ENCODE data around the gene ANKIB1.
"Not testable (repeated sequence)": the region's sequence is repeated elsewhere in the genome, so short reads cannot be mapped to it uniquely, and the experiment has no call there.

Gene ANKIB1

DNA sequence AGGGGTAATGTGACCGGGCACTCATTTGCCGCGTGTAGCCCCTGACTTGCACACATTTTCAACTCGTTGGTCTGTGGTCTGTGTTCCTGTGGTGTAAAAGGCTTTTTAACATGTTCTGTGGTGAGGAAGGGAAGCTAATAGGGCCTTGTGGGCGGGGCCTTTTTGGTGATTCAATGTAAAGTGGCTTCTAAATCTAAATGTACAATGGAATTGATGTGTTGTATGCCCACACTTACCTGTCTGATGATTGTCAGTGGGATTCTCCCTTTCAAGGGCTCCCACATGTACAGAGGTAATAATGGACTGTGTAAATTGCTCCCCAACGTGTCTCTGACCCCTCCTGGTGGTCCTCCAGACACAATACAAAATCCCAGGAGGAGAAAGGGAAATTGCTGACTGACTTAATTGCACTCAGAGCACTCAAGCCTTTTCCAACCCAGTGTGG is 158.4 kb downstream of the ANKIB1 start:
- DNase-seq, result no peak

DNA sequence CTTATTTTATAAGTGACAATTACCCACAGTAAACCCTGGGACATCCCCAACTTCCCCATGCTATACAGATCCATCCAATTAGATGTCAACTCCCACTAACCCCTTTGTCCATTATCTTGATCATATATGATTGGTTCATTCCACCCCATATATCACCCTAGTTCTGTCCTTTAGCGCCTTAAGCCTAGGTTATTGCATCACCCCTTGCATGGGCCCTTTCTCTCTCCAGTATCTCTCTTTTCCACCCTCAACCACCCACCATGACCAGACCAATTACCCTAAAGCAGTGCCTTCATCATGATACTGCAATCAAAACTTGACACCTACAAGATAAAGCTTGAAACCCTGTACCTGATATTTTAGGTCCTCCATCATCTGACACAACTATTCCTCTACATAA is 163.6 kb downstream of the ANKIB1 start:
- no peak for DNase-seq

DNA sequence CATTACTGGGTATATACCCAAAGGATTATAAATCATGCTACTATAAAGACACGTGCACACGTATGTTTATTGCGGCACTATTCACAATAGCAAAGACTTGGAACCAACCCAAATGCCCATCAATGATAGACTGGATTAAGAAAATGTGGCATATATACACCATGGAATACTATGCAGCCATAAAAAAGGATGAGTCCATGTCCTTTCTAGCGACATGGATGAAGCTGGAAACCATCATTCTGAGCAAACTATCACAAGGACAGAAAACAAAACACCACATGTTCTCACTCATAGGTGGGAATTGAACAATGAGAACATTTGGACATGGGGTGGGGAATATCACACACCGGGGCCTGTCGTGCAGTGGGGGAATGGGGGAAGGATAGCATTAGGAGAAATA is 164.4 kb downstream of the ANKIB1 start:
- not testable (repeated sequence) for DNase-seq

DNA sequence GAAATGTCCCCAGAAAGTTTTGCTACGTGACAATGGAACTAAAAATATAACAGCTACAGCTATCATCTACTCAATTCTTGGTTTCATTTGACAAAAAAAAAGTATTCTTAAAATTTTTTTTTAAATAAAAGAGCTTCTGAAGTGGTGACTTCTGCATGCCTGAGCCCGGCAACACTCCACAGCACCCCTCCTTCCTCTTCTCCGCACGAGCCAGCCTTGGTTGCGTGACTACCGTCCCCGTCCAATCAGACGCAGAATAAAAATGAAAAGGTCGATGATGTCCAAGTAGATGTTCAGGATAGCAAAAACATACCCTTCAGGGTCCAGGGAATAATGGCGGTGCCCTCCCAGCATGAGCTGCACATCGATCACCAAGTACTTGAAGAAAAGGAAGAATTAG is 167.0 kb downstream of the ANKIB1 start:
- DNase-seq, result no peak

DNA sequence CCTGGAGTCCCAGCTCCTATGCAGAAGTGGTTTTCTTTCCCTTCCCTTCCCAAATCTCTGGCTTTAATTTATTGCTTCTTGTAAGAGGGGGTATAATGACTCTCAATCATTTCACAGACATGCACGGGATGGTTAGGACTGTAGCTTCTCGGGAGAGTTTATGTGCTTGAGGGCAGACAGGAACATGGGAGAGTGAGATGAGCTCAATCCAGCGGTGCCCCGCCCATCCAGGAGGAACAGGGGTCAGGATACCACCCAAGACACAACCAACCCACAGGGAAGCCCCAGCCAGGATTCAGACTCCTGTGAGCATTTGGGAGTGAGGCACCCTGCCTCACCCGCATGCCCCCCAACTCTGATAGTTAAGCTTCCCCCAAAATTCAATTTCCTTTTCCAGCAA is 167.8 kb downstream of the ANKIB1 start:
- no peak for DNase-seq

DNA sequence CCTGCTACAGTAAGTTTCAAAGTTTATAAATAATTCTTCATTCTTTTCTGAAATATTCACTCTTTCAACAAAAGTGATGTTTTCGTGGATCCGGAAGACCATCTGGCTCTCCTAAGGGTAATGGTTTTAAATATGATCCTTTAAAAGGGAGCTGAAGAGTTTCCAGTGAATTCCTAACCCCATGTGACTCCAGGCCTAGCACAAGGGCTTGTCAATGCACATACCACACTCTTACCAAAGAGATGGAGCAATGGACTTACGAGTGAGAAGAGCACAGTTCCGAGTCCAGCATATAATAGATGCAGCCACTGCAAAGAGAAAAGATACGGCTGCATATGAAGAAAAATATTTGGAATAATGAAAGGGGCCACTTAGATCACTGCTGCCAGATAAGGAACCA is 169.5 kb downstream of the ANKIB1 start:
- no peak for DNase-seq

DNA sequence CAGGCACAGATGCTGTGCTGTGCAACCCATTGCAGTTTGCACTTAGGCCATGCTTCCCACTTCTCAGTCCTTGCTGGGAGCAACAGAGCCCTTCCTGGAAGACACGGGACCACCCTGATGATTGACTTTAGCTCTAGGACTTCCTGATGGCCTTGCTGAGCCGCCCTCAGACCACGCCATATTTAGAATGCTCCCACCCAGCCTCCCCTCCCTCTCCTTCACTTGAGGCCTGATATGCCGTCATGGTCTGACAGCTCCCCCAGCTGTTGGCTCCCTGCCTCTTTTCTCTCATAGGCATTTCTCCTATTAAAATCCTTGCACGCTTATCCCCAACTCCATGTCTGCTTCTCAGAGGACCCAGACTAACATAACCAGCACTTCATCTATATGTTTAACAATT is 172.1 kb downstream of the ANKIB1 start:
- DNase-seq, result no peak

DNA sequence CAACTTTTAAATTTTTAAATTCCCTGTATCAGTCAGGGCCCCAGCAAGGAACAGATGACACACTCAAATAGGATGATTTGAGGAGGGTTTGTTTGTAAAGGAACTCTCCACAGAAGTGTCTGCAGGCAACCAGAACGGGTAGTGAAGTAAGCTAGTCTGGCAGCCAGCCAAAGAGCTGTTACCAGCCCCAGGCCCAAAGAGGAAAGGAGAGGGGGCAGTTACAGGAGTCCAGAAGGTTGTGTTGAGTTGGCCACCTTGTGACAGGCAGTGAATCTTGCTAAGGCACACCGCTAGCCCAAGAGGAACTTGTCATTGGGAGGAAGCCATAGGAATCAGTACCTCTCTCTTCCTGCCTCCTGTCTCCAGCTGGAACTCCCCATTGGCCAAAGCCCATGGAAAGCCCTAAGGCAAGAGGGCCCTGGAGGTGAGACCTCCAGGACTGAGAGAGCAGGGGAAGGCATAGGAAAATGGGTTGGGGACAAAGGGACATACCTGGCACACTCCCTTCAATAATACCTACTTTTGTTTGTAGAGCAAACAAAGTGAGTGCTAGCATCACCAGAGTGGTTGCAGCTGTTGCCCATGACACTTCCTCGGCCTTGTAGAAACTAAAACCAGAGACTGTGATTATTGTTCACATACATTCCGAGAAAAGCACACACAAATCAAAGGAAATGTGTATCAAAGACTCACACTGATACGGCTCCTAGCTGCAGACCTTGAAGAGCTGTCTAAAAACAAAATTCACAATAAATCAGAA is 176.1 kb downstream of the ANKIB1 start:
- no peak for DNase-seq

DNA sequence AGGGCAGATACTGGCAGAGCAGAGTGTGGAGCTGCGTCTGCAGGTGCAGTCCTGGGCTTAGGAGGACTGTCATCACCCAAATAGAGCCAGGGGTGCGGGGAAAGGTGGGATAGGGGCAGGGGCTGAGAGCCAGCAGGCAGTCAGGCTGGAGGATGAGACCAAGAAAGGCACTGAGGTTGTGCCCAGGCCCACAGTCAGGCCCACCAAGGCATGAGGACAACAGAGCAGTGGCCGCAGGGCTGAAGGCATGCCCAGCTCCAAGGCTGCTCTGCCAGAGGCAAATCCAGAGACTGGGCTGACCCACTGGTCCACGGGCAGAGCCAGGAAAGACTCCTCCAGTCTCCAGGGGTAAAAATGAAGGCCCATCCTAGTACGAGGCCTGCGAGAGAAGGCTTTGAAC is 177.2 kb downstream of the ANKIB1 start:
- no peak for DNase-seq

DNA sequence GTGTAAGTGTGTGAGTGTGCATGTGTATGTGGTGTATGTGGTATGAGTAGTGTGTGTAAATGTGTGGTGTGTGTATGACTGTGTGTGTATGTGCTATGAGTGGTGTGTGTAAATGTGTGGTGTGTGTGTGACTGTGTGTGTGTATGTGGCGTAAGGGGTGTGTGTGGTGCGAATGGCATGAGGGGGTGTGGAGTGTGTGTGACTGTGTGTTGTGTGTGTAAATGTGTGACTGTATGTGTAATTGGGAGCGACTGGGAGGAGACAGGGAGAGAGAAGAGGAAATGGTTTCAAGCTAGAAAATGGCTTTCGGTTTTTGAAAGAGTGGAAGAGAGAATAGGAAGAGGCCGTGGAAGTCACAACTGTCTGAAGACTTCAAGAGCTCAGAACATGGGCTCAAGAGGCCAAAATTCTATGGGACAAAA is 177.9 kb downstream of the ANKIB1 start:
- peak; percentile 19 to 24 for DNase-seq

DNA sequence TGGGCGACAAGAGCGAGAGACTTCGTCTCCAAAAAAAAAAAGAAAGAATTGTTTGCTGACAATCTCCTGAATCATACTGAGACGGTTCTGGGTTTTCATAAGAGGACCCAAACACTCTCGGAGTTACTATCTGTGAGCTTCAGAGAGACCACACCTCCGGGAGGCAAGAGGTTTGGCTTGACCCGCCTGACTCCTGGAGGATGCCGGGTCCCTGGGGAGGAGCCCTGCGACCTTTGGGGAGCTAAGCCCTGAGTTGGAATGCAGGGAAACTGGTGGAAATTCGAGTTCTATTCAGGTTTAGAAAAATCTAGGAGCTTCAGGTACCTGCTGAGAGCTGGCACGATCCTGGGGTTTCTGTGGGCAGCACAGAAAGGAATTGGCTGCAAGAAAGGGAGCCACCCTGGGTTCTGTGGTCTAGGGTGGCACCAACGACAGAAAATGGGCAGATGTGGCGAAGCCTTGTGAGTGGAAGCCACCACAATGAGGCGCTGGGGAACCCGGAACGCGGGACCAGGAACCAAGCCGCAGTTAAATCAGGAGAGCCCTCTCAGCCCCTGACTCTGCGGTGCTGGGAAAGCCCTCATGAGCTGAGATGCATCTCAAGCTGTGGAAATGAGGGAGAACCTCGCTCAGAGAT is 179.7 kb downstream of the ANKIB1 start:
- peak; percentile 18 to 40 for DNase-seq

DNA sequence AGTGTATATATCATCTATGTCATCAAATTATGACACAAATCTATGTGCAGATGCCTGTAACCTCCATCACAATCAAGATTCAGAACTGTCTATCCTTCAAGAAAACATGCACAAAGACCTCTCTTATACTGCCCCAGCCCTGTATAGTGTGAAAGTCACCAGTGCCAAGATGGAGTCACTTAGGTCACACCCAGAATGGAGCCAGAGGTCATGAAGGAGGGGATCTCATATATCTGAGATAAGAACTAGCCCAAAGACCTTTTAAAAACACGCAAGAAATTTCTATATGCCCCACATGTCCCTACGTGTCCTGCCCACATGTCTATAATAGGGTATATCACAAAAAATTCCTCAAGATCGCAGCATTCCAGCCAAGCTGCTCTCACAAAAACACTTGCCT is 181.4 kb downstream of the ANKIB1 start:
- DNase-seq, result no peak

DNA sequence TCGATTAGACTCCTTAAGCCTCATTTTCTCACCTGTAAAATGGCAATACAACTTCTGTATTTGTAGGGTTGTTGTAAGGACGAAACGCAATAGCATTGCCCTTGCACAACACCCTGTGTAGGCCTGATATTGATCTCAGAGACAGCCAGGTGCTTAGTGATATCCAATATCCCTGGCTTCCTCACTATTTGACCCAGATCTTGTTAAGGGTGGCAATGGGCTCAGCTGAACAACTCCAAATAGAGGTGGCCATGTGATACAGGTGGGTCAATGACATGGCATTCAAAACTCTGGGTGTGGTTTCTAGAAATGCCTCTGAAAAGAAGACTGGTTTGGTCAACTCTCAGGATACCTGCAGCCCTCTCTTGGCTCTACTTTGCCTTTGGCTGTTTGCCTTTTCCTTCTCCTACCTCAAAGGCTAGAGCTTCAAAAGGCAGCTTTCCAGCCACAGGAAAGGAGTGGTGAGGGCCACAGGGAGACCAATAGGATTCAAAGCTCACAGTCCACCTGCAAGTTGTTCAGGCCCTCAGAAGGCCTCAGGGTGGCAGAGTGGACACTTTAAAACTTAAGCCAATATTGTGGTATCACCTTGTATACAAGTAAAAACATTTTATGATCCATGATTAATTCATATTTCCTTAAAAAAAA is 186.6 kb downstream of the ANKIB1 start:
- DNase-seq, result no peak

DNA sequence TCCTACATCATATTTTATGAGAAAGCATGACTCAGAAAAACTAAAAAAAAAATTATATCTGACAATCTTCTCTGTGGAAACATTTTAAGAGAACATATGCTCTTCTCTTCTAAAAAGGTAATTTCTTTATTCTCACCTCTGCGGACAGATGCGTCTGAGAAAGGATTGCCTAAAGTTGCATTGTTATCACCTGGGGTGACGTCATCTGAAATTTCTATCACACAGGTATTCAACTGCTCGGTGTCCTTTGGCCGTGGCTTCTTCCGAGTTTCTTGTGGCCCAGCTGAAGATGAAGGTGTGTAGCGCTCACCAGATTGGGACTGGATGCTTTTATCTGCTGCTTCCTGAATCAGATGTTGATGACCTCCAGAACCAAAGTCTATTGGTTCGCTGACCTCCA is 187.2 kb downstream of the ANKIB1 start:
- no peak for DNase-seq

DNA sequence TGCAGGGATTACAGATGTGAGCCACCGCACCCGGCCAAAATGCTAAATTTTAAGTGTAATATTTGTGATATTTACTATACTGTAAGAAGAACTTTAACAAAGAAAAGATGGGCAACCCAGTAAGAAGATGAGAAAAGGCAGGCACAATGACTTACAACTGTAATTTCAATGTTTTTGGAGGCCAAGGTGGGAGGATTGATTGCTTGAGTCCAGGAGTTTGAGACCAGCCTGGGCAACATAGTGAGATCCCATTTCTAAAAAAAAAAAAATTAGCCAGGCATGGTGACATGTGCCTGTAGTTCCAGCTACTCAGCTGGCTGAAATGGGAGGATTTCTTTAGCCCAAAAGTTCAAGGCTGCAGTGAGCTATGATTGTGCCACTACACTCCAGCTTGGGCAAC is 189.8 kb downstream of the ANKIB1 start:
- DNase-seq, result no peak

DNA sequence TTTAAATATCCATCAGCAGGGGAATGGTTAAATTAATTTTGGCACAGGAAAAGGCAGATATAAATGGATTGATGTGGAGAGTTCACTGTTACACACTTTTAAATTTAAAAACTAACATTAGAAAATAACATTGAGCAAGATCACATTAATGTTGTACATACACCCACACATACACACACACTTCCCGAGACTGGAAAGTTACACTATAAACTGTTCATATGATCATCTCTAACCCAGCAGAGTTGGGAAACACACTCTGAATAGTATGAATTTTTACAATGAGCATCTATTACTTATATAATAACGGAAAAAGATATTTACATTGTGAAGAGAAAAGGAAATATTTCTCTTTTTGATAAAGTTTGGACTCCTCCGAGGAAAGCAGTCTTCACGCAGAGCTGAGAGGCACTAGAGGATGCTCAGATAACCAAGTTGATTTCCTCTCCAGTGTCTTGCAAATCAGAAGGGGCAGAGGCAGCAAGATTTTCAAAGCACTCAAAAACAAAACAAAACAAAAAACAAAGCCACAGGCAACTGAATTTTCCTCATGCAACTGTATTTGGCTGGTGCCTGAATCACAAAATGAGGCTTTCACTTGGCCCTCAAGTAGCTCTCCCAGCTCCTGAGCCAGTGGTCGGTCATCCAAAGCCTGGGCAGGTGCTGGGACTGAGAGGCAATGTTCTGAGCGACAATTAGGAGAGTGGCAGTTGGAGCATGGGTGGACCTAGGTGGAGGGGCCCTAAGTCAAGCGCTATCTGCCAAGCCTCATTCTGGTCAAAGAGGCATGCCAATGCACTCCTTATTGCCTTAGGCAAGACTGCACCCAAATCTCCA is 191.1 kb downstream of the ANKIB1 start:
- peak; percentile 60 to 65 for DNase-seq

DNA sequence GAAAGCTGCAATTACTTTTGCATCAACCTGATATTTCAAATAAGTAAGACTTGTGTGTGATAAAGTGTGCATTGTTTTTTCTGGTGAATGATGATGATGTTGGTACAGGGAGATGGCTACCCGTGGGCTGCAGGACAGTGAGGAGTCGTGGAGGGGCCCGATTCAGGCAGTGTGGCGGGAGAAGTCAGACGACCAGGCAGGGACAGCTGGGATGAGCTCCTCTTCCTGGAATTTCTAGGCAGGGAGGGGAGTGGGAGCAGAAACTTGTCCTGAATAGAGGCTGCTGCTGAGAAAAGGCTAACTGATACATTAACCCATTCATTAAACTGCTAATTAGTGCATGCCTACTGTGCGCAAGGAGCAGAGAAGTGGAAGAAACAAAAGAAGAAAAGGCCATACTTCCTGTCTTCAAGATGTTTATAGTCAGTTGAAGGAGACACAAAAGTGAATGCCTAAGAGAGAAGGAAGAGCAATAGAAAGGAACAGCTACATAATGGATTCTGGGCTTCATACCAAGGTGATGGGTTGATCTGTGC is 192.2 kb downstream of the ANKIB1 start:
- no peak for DNase-seq

DNA sequence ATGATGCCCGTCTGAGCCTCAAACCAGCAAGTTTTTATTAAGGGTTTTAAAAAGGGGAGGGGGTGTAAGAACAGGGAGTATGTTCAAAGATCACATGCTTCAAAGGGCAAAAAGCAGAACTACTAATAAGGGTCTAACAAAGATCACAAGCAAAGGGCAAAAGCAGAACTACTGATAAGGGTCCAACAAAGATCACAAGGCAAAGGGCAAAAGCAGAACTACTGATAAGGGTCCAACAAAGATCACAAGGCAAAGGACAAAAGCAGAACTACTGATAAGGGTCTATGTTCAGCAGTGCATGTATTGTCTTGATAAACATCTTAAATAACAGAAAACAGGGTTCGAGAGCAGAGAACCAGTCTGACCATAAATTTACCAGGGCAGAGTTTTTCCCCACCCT is 196.9 kb downstream of the ANKIB1 start:
- DNase-seq, result not testable (repeated sequence)

DNA sequence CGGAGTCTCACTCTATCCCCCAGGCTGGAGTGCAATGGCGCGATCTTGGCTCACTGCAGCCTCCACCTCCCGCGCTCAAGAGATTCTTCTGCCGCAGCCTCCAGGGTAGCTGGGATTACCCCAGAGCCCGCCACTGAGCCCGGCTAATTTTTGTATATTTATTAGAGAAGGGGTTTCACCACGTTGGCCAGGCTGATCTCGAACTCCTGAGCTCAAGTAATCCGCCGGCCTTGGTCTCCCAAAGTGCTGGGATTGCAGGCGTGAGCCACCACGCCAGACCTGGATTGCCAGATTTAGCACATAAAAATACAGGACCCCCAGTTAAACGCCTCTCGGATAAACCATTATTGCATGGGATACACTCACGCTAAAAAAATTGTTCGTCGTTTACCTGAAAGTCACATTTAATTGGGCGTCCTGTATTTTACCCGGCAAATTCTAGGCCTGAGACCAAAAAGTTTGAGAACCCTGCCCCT is 201.1 kb downstream of the ANKIB1 start:
- no peak for DNase-seq

DNA sequence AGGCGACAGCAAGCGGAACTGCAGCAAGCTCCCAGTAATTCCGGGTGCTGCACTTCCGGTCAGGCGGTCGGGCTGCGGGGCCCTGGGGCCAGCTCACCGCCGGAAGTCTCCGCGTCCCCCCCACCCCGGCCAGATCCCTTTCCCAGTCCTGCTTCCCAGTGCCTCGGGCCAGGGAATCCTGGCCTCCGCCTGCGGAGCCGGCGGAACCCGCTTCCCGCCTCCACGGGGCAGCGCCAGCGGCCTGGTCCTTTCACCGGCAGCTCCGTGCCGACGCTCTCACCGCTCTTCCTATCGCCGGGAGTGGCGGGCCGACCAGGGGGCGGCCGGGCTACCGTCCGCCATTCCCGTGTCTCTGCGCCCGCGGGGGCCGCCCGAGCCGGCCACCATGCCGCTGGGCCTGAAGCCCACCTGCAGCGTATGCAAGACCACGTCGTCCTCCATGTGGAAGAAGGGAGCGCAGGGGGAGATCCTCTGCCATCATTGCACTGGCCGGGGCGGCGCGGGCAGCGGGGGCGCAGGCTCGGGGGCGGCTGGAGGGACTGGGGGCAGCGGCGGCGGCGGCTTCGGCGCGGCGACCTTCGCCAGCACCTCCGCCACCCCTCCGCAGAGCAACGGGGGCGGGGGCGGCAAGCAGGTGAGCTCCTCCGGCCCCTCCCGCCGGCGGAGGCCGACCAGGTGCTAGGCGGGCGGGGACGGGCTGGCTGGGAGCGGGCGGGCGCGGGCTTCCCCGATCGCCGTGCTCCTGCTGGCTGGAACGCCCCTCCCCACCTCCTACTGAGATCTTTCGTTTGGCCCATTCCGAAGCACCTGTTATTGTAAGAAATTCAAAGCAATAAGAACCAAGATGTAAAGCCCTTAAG is 201.8 kb downstream of the ANKIB1 start, which contains the start of gene GATAD1:
GATAD1 (plus strand) TSS at position 138 of the 860 bp plus-strand sequence; CDS start at position 386, 248 bp downstream.
- peak; percentile 91 to 95 for DNase-seq

DNA sequence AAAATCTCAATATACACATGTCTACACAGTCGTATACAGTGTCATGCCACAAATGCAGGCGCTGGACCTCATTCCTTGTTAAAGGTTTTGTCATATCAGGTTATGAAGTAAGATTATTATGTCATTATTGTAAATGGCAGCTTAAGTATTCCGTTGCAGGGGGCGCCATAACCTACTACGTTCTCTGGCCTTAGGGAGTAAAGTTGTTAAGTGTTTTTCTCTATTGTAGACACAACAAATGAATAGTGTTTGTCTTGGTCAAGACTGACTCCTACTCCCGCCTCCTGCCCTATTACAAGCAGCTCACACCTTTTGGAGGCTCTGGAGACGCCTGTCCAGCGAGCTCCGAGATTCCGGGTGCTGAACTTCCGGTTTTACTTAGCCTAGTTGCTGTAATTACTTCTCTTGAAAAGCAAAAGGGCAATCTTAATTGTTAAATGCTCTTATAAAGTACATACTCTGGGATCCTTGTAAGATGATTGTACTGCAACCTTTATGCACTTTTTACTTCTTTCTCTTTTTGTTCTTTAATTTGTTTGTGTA is 202.5 kb downstream of the ANKIB1 start:
- peak; percentile 75 to 76 for DNase-seq
